Keratinocyte (primary cell): ENCODE measurements around the gene ZNF19. TPM values are rescaled to one million over a fixed set of nuclear protein-coding genes. Genes with fewer than 3 reads are reported as not detected.

Experiments
- DNase-seq: peaks from one replicate; pipeline ENCODE4 v3.0.0-alpha.2; 2011; ENCODE audit warnings: low read depth, missing footprints, low spot score
- FAIRE-seq: peaks from 2 replicates; lab custom pipeline; 2011; peaks lifted over from hg19 to GRCh38; lab: Jason Lieb, UNC
- H2AFZ ChIP-seq: 2 replicates; pipeline ENCODE4 v1.6.0; 2012; ENCODE audit warnings: low read length, control low read depth, inconsistent platforms; ENCODE audit not compliant: control insufficient read depth
- H3K27ac ChIP-seq: 2 replicates; pipeline ENCODE4 v1.5.1; 2011; ENCODE audit warnings: low read length; ENCODE audit not compliant: control insufficient read depth, insufficient read depth
- H3K27me3 ChIP-seq: 3 replicates; pipeline ENCODE4 v1.6.0; 2011; ENCODE audit warnings: low read length; ENCODE audit not compliant: control insufficient read depth, insufficient read depth; ENCODE audit errors: extremely low read depth
- H3K36me3 ChIP-seq, 2 experiments: 2 replicates in 1 of 2; 3 replicates in 1 of 2; pipeline ENCODE4 v1.5.1; 2011; ENCODE audit warnings: low read length in 2 of 2, mild to moderate bottlenecking in 1 of 2; ENCODE audit not compliant: control insufficient read depth in 2 of 2, insufficient read depth in 2 of 2; ENCODE audit errors: extremely low read depth in 1 of 2
- H3K4me1 ChIP-seq: 3 replicates; pipeline ENCODE4 v1.5.1; 2011; ENCODE audit warnings: low read length; ENCODE audit not compliant: control insufficient read depth, insufficient read depth; ENCODE audit errors: extremely low read depth
- H3K4me2 ChIP-seq: 3 replicates; pipeline ENCODE4 v1.6.0; 2011; ENCODE audit warnings: low read depth, low read length; ENCODE audit not compliant: control insufficient read depth, insufficient read depth; ENCODE audit errors: extremely low read depth
- H3K4me3 ChIP-seq, 3 experiments: fragments of 200-600 bp in 1 of 3; sonication (generic) in 1 of 3; 2 replicates in 2 of 3; 3 replicates in 1 of 3; pipeline ENCODE4 v1.5.1; 2011 to 2016; ENCODE audit warnings: low read length in 3 of 3, mild to moderate bottlenecking in 3 of 3, control low read depth in 2 of 3, inconsistent platforms in 1 of 3, low read depth in 1 of 3, mixed read lengths in 1 of 3, mixed run types in 1 of 3, moderate library complexity in 1 of 3; ENCODE audit not compliant: control insufficient read depth in 2 of 3, insufficient read depth in 2 of 3; ENCODE audit errors: extremely low read depth in 1 of 3
- H3K79me2 ChIP-seq: 2 replicates; pipeline ENCODE4 v1.6.0; 2012; ENCODE audit warnings: low read length; ENCODE audit not compliant: control insufficient read depth, insufficient read depth
- H3K9ac ChIP-seq: 3 replicates; pipeline ENCODE4 v1.6.0; 2011; ENCODE audit warnings: low read length; ENCODE audit not compliant: control insufficient read depth, insufficient read depth; ENCODE audit errors: extremely low read depth
- H3K9me1 ChIP-seq: 3 replicates; pipeline ENCODE4 v1.6.0; 2011; ENCODE audit warnings: low read length; ENCODE audit not compliant: control insufficient read depth, insufficient read depth; ENCODE audit errors: extremely low read depth
- H3K9me3 ChIP-seq: 2 replicates; pipeline ENCODE4 v1.5.1; 2012; ENCODE audit warnings: low read depth, low read length; ENCODE audit not compliant: control insufficient read depth
- H4K20me1 ChIP-seq: 3 replicates; pipeline ENCODE4 v1.6.0; 2011; ENCODE audit warnings: low read length; ENCODE audit not compliant: control insufficient read depth, insufficient read depth; ENCODE audit errors: extremely low read depth
- CTCF ChIP-seq, 3 experiments: IDR thresholded peaks in 1 of 3; conservative IDR thresholded peaks in 1 of 3; optimal IDR thresholded peaks in 1 of 3; 2 replicates in 2 of 3; 3 replicates in 1 of 3; pipeline versions ENCODE3 to v1.5.1; 2011; ENCODE audit warnings: low read length in 3 of 3, mild to moderate bottlenecking in 3 of 3, moderate library complexity in 2 of 3, control low read depth in 1 of 3, inconsistent platforms in 1 of 3; ENCODE audit not compliant: insufficient read depth in 2 of 3; ENCODE audit errors: extremely low read depth in 1 of 3
- EZH2 ChIP-seq: IDR thresholded peaks from one replicate; pipeline ENCODE4 v1.6.1; 2012; ENCODE audit warnings: inconsistent platforms, mild to moderate bottlenecking, low read length, moderate library complexity
- dilution Hi-C: fragments of 300-500 bp; cut with MboI; formaldehyde crosslinking; loops from one replicate; pipeline ENCODE4 v1.7.0; 2020; ENCODE audit warnings: low sequenced_read_pairs; ENCODE audit not compliant: extremely low pct_ligation_motif_present
- polyA plus RNA-seq, 5 experiments: library from polyadenylated mRNA; depleted of rRNA in 3 of 5; stranded (reverse) in 3 of 5; stranded (forward) in 1 of 5; unstranded in 1 of 5; fragments of >200 nt; gene quantifications; 1 replicate in 1 of 5; 2 replicates in 3 of 5; 3 replicates in 1 of 5; pipeline versions ENCODE4 v1.2.1 to v1.2.3, GENCODE V29; 2011 to 2012; ENCODE audit warnings: missing spikeins in 2 of 5, low read depth in 1 of 5, low replicate concordance in 1 of 5

The ZNF19 gene
- polyA plus RNA-seq, 1 donor (not counting 4 experiments of a cell fraction or from before 2014, with no cell fraction given), result 1.7 TPM

GRCh38 chr16:71473891-71474290 is 15.2 kb downstream of the ZNF19 start:
- H4K20me1 ChIP-seq, result no peaks in the 10 kb centered on the region
- H2AFZ ChIP-seq, result no peak overlapping the region
- no peak overlapping the region for H3K9ac ChIP-seq
- H3K4me1 ChIP-seq, result peaks cover 18% of the 10 kb centered on the region
- dilution Hi-C loops, result no loop called here
- DNase-seq (no peak), FAIRE-seq (no peak)
- no peaks in the 10 kb centered on the region for H3K9me1 ChIP-seq
- H3K4me2 ChIP-seq, result no peak overlapping the region
- H3K27ac ChIP-seq, result peak overlapping the region; percentile 56
- H3K4me3 ChIP-seq, result no peak overlapping the region
- H3K27me3 ChIP-seq, result no peaks in the 10 kb centered on the region
- peaks cover 5 to 7% of the 10 kb centered on the region in 2 experiments for H3K36me3 ChIP-seq
- no peak for TF ChIP-seq EZH2
- TF ChIP-seq CTCF (optimal IDR thresholded peaks at IDR 0.05 in 1 of 3, IDR thresholded peaks at IDR 0.05 in 1 of 3, conservative IDR thresholded peaks at IDR 0.05 in 1 of 3; ENCODE audit: extremely low read depth in 1 of 3, insufficient read depth in 2 of 3, low read length in 3 of 3), result no peak
- peaks cover 5% of the 10 kb centered on the region for H3K9me3 ChIP-seq
- H3K79me2 ChIP-seq, result no peaks in the 10 kb centered on the region

- Histone ChIP-seq H4K20me1 (no peaks in the 10 kb centered on the region), H3K9ac (no peak overlapping the region), H3K9me3 (peaks cover 5% of the 10 kb centered on the region), H3K9me1 (no peaks in the 10 kb centered on the region), H3K4me1 (peaks cover 18% of the 10 kb centered on the region), H3K4me2 (no peak overlapping the region), H3K4me3 (no peak overlapping the region), H3K36me3 (peaks cover 3 to 7% of the 10 kb centered on the region in 2 experiments), H3K27me3 (no peaks in the 10 kb centered on the region), H2AFZ (no peak overlapping the region), H3K79me2 (no peaks in the 10 kb centered on the region), H3K27ac (no peak overlapping the region)
- dilution Hi-C loops, result no loop called here
- FAIRE-seq (no peak), DNase-seq (no peak)
- TF ChIP-seq EZH2 (no peak), CTCF (optimal IDR thresholded peaks at IDR 0.05 in 1 of 3, IDR thresholded peaks at IDR 0.05 in 1 of 3, conservative IDR thresholded peaks at IDR 0.05 in 1 of 3; ENCODE audit: extremely low read depth in 1 of 3, insufficient read depth in 2 of 3, low read length in 3 of 3) (no peak)
These were observed 16.2 kb downstream of the ZNF19 start for GRCh38 chr16:71472931-71473330.
